Karpas-422 (cell line): ENCODE measurements around the gene LRBA. TPM values are rescaled to one million over a fixed set of nuclear protein-coding genes. Genes with fewer than 3 reads are reported as not detected.
"Not testable (repeated sequence)": the region's sequence is repeated elsewhere in the genome, so short reads cannot be mapped to it uniquely, and the experiment has no call there.

Experiments used
- DNase-seq: peaks from one replicate; pipeline ENCODE4 v3.0.0-alpha.2; 2015
- H2AFZ ChIP-seq: fragments of 200-600 bp; sonication (generic); 2 replicates; pipeline ENCODE4 v1.6.1; 2014; ENCODE audit warnings: antibody characterized with exemption, low read length, mixed read lengths
- H3K27ac ChIP-seq: fragments of 200-600 bp; sonication (generic); 2 replicates; pipeline ENCODE4 v1.5.1; 2014; ENCODE audit warnings: mild to moderate bottlenecking, low read length, moderate library complexity
- H3K27me3 ChIP-seq: fragments of 200-600 bp; sonication (generic); 2 replicates; pipeline ENCODE4 v1.6.1; 2014; ENCODE audit warnings: low read length, mixed read lengths
- H3K36me3 ChIP-seq: fragments of 200-600 bp; sonication (generic); 2 replicates; pipeline ENCODE4 v1.6.1; 2014; ENCODE audit warnings: low read length, mixed read lengths; ENCODE audit not compliant: insufficient read depth
- H3K4me1 ChIP-seq: fragments of 200-600 bp; sonication (generic); 2 replicates; pipeline ENCODE4 v1.6.1; 2014; ENCODE audit warnings: mild to moderate bottlenecking, low read length, mixed read lengths
- H3K4me2 ChIP-seq: fragments of 200-600 bp; sonication (generic); 2 replicates; pipeline ENCODE4 v1.6.1; 2014; ENCODE audit warnings: low read length, low read depth, mild to moderate bottlenecking; ENCODE audit not compliant: poor library complexity, severe bottlenecking
- H3K4me3 ChIP-seq: fragments of 200-600 bp; sonication (generic); 2 replicates; pipeline ENCODE4 v1.5.1; 2014; ENCODE audit warnings: mild to moderate bottlenecking, antibody characterized with exemption, low read length, mixed read lengths
- H3K79me2 ChIP-seq: fragments of 200-600 bp; sonication (generic); 2 replicates; pipeline ENCODE4 v1.6.1; 2014; ENCODE audit warnings: mild to moderate bottlenecking, low read length, mixed read lengths
- H3K9ac ChIP-seq: fragments of 200-600 bp; sonication (generic); 2 replicates; pipeline ENCODE4 v1.6.0; 2014; ENCODE audit warnings: low read length
- H3K9me2 ChIP-seq: fragments of 200-600 bp; sonication (generic), shearing (Covaris generic); replicated peaks from 2 replicates; pipeline ENCODE4 v1.6.0; 2014; ENCODE audit warnings: mild to moderate bottlenecking, low read length, moderate library complexity; ENCODE audit not compliant: insufficient read depth
- H3K9me3 ChIP-seq: fragments of 300-700, 200-600 bp; sonication (generic); 2 replicates; pipeline ENCODE4 v1.6.1; 2014; ENCODE audit warnings: low read length, mixed read lengths
- H4K20me1 ChIP-seq: fragments of 200-600 bp; sonication (generic); 2 replicates; pipeline ENCODE4 v1.6.1; 2014; ENCODE audit warnings: mild to moderate bottlenecking, antibody characterized with exemption, low read length, low read depth; ENCODE audit not compliant: insufficient read depth
- total RNA-seq: library from RNA; depleted of rRNA; stranded (reverse); fragments of >200 nt; shearing (Covaris generic); gene quantifications from 2 replicates; pipeline ENCODE4 v1.2.3, GENCODE V29; 2014; ENCODE audit warnings: low replicate concordance

LRBA gene
- total RNA-seq, 1 experiment from 2014 or later = 131 TPM

GRCh38 chr4:150546286-150546685, 468.8 kb downstream of the LRBA start:
- Histone ChIP-seq H3K79me2 (peaks cover 5% of the 10 kb centered on the region; the same call in 1 of the 2 replicates), H3K9me2 (no peaks in the 10 kb centered on the region), H2AFZ (no peak overlapping the region), H3K4me2 (no peak overlapping the region), H3K9ac (no peak overlapping the region), H3K9me3 (no peaks in the 10 kb centered on the region), H3K27ac (no peak overlapping the region), H3K4me1 (peaks cover 5% of the 10 kb centered on the region; the same call in 1 of the 2 replicates), H3K36me3 (no peaks in the 10 kb centered on the region), H3K4me3 (no peak overlapping the region), H3K27me3 (no peaks in the 10 kb centered on the region), H4K20me1 (no peaks in the 10 kb centered on the region)
- DNase-seq = no peak

DNA sequence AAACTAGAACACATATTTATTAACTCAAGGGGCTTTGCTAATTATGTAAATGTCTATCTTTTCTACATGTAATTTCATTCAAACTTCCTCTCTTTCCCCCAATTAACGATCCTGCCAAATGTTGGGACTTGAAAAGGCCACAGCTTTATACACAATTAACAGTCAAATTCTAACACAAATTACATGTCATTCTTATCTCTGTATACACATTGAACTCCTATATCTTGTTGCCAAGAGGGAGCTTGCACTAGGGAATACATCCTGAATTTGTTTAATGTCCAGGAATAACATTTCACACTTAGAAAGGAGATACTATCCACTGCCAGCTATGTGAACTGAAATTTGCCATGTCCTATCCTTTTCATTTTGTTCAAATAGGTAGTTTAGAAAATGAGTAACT, 472.0 kb downstream of the LRBA start:
- no peaks in the 10 kb centered on the region for H3K9me2 ChIP-seq
- H3K36me3 ChIP-seq = no peaks in the 10 kb centered on the region
- no peak overlapping the region for H2AFZ ChIP-seq
- no peaks in the 10 kb centered on the region for H3K9me3 ChIP-seq
- H3K27me3 ChIP-seq = no peaks in the 10 kb centered on the region
- H3K4me3 ChIP-seq = no peak overlapping the region
- H3K4me1 ChIP-seq = peaks cover 5% of the 10 kb centered on the region; the same call in 1 of the 2 replicates
- H3K27ac ChIP-seq = no peak overlapping the region
- no peak overlapping the region for H3K9ac ChIP-seq
- H4K20me1 ChIP-seq = no peaks in the 10 kb centered on the region
- peaks cover 5% of the 10 kb centered on the region; the same call in 1 of the 2 replicates for H3K79me2 ChIP-seq
- no peak overlapping the region for H3K4me2 ChIP-seq
- no peak for DNase-seq

GRCh38 chr4:150541681-150542080, 473.4 kb downstream of the LRBA start:
- Histone ChIP-seq H3K4me3 (no peak overlapping the region), H3K9me3 (no peaks in the 10 kb centered on the region), H3K27me3 (no peaks in the 10 kb centered on the region), H3K79me2 (peaks cover 5% of the 10 kb centered on the region; the same call in 1 of the 2 replicates), H3K9ac (no peak overlapping the region), H3K4me2 (no peak overlapping the region), H3K4me1 (peaks cover 5% of the 10 kb centered on the region; the same call in 1 of the 2 replicates), H3K36me3 (no peaks in the 10 kb centered on the region), H2AFZ (no peak overlapping the region), H3K9me2 (no peaks in the 10 kb centered on the region), H3K27ac (no peak overlapping the region), H4K20me1 (no peaks in the 10 kb centered on the region)
- DNase-seq = no peak

DNA sequence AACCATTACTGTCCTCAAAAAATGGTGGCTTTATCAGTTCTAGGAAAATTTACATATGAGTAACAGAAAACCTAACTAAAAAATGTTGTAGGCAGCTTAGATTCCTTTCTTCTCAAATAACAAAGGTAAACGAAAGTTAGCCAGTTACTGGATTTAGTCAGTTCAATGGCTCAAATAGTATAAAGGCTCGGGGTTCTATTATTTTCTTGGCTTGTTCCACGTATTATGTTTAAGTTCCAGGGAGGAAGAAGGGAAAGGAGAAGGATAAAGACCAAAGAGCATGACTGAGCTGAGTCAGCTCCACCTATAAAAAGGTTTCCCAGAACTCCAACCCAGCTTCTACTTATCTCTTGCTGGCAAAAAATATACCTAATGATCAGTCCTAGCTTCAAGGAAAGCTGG, 474.1 kb downstream of the LRBA start:
- no peaks in the 10 kb centered on the region for H3K9me2 ChIP-seq
- peaks cover 5% of the 10 kb centered on the region; the same call in 1 of the 2 replicates for H3K79me2 ChIP-seq
- no peaks in the 10 kb centered on the region for H3K9me3 ChIP-seq
- H3K4me2 ChIP-seq = no peak overlapping the region
- no peak overlapping the region for H3K9ac ChIP-seq
- H4K20me1 ChIP-seq = no peaks in the 10 kb centered on the region
- DNase-seq = no peak
- H3K27ac ChIP-seq = no peak overlapping the region
- peaks cover 5% of the 10 kb centered on the region; the same call in 1 of the 2 replicates for H3K4me1 ChIP-seq
- H2AFZ ChIP-seq = no peak overlapping the region
- H3K27me3 ChIP-seq = no peaks in the 10 kb centered on the region
- no peaks in the 10 kb centered on the region for H3K36me3 ChIP-seq
- no peak overlapping the region for H3K4me3 ChIP-seq

DNA sequence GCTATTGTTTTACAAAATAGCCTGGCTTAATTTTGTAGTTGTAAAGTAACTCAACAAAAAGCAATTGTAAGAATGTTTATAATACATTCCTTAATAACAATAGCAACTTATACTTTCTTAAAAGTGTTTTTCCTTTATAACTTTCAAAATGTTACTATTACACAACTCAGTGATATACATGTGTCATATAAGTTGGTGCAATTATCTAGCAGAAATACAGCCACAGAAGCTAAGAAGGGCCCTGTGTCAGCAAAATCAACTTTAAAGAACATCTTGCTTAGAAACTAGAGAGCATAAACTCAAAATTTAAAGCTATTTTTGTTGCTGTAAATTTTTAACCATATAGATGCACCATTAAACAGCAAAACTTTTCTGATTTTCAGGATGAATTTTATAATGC, 474.5 kb downstream of the LRBA start:
- Histone ChIP-seq H3K36me3 (no peaks in the 10 kb centered on the region), H3K4me1 (peaks cover 5% of the 10 kb centered on the region; the same call in 1 of the 2 replicates), H3K27me3 (no peaks in the 10 kb centered on the region), H3K9me3 (no peaks in the 10 kb centered on the region), H2AFZ (no peak overlapping the region), H4K20me1 (no peaks in the 10 kb centered on the region), H3K9ac (no peak overlapping the region), H3K4me3 (no peak overlapping the region), H3K27ac (no peak overlapping the region), H3K4me2 (no peak overlapping the region), H3K79me2 (peaks cover 8% of the 10 kb centered on the region; the same call in 1 of the 2 replicates), H3K9me2 (no peaks in the 10 kb centered on the region)
- no peak for DNase-seq

GRCh38 chr4:150537911-150538310, 477.2 kb downstream of the LRBA start:
- not testable (repeated sequence) for H3K9me2 ChIP-seq, H3K79me2 ChIP-seq, DNase-seq, H4K20me1 ChIP-seq, H3K4me3 ChIP-seq, H2AFZ ChIP-seq, H3K9ac ChIP-seq, H3K36me3 ChIP-seq, H3K27ac ChIP-seq, H3K4me1 ChIP-seq, H3K9me3 ChIP-seq, H3K27me3 ChIP-seq, H3K4me2 ChIP-seq

GRCh38 chr4:150534818-150535217, 480.3 kb downstream of the LRBA start:
- Histone ChIP-seq H4K20me1 (no peaks in the 10 kb centered on the region), H3K4me3 (no peak overlapping the region), H3K27me3 (no peaks in the 10 kb centered on the region), H3K4me1 (no peaks in the 10 kb centered on the region), H2AFZ (no peak overlapping the region), H3K4me2 (no peak overlapping the region), H3K27ac (no peak overlapping the region), H3K9me2 (no peaks in the 10 kb centered on the region), H3K79me2 (peaks cover 4% of the 10 kb centered on the region; the same call in 1 of the 2 replicates), H3K9me3 (no peaks in the 10 kb centered on the region), H3K36me3 (no peaks in the 10 kb centered on the region), H3K9ac (no peak overlapping the region)
- no peak for DNase-seq

GRCh38 chr4:150533673-150534072, 481.4 kb downstream of the LRBA start:
- H3K27ac ChIP-seq = no peak overlapping the region
- no peak overlapping the region for H2AFZ ChIP-seq

More at GRCh38 chr4:150533673-150534072, 481.4 kb downstream of the LRBA start:
- no peaks in the 10 kb centered on the region for H4K20me1 ChIP-seq
- peaks cover 4% of the 10 kb centered on the region; the same call in 1 of the 2 replicates for H3K79me2 ChIP-seq
- H3K36me3 ChIP-seq = no peaks in the 10 kb centered on the region
- H3K9me3 ChIP-seq = no peaks in the 10 kb centered on the region
- H3K27me3 ChIP-seq = no peaks in the 10 kb centered on the region
- H3K4me3 ChIP-seq = no peak overlapping the region
- no peak for DNase-seq
- H3K4me1 ChIP-seq = no peaks in the 10 kb centered on the region
- no peak overlapping the region for H3K9ac ChIP-seq
- no peak overlapping the region for H3K4me2 ChIP-seq
- H3K9me2 ChIP-seq = no peaks in the 10 kb centered on the region
